Adrenal gland (tissue), 12 donors: ENCODE data around the gene P2RY4. TPM values are rescaled to one million over a fixed set of nuclear protein-coding genes. Genes with fewer than 3 reads are reported as not detected.

ENCODE experiments used
- DNase-seq, 7 donors: peaks; one replicate each; pipeline ENCODE4 v3.0.0-alpha.2; 2019 to 2020
- H3K27ac ChIP-seq, 5 donors: fragments of 200-600 bp; sonication (generic) in 4 of 5; 1 replicate in 3 of 5; 2 replicates in 2 of 5; pipeline versions ENCODE4 v1.5.1 to v1.8.0; 2016 to 2020; ENCODE audit warnings: mild to moderate bottlenecking in 1 of 5
- H3K27me3 ChIP-seq: fragments of 200-600 bp; 2 replicates; pipeline ENCODE4 v1.8.0; 2021
- H3K36me3 ChIP-seq, 2 donors: fragments of 200-600 bp; replicated peaks in 1 of 2; 1 replicate in 1 of 2; 2 replicates in 1 of 2; pipeline versions ENCODE4 v1.5.1 to v1.8.0; 2018 to 2022
- H3K4me1 ChIP-seq, 2 donors: fragments of 200-600 bp; replicated peaks in 1 of 2; 1 replicate in 1 of 2; 2 replicates in 1 of 2; pipeline versions ENCODE4 v1.5.1 to v1.8.0; 2018 to 2021
- H3K4me3 ChIP-seq, 4 donors: fragments of 200-600 bp; sonication (generic) in 3 of 4; one replicate each; pipeline ENCODE4 v1.5.1; 2016 to 2018
- H3K9me3 ChIP-seq, 3 donors: fragments of 200-600 bp; sonication (generic) in 1 of 3; replicated peaks in 1 of 3; 1 replicate in 2 of 3; 2 replicates in 1 of 3; pipeline versions ENCODE4 v1.5.1 to v1.8.0; 2016 to 2021
- POLR2A ChIP-seq, 2 donors: fragments of 450-650 bp; IDR thresholded peaks; one replicate each; pipeline ENCODE4 v1.6.1; 2017; ENCODE audit warnings: antibody characterized with exemption in 2 of 2, mild to moderate bottlenecking in 2 of 2, moderate library complexity in 1 of 2
- WGBS, 4 donors: extraction: QIAGEN DNeasy Blood & Tissue Kit in 2 of 4; methylation state at CpG; one replicate each; pipeline versions ENCODE4 v1.1.5 to v1.1.7; 2013 to 2017; 5-methylcytosine and 5-hydroxymethylcytosine counted together
- intact Hi-C, 2 donors: fragments of 100-400 bp; cut with DNase I; formaldehyde crosslinking; loops; one replicate each; pipeline versions ENCODE4 v1.14.1 to v1.15.0; 2022 to 2023
- polyA plus RNA-seq, 3 donors: library from polyadenylated mRNA; stranded (reverse); fragments of 200-250 nt in 2 of 3; fragments of 350-450 nt in 1 of 3; fragmentation: Illumina TruSeq in 1 of 3; extraction: RNeasy Lipid Tissue Mini Kit (QIAGEN cat#74804) in 1 of 3; gene quantifications; one replicate each; pipeline ENCODE4 v1.2.3, GENCODE V29; 2013 to 2014
- total RNA-seq, 9 donors: library from RNA; depleted of rRNA in 4 of 9; stranded (reverse); fragments of >200 nt in 4 of 9; fragments of 120-200 nt in 1 of 9; fragmentation: NEBNext Ultra II Directional in 1 of 9; extraction: Animal tissue kit (Norgen Biotek cat#: 25700) in 1 of 9; gene quantifications; one replicate each; pipeline versions ENCODE4 v1.1.0 to v1.2.4, GENCODE V29; 2013 to 2023
- TF ChIP-seq, protein P1 (sequence below), 6 experiments: fragments of 450-650 bp in 4 of 6; fragments of 200-600 bp in 2 of 6; sonication (generic) in 1 of 6; IDR thresholded peaks; 1 replicate in 5 of 6; 2 replicates in 1 of 6; pipeline versions ENCODE4 v1.5.1 to v1.8.0; 2016 to 2021; ENCODE audit warnings: antibody characterized with exemption in 6 of 6, mild to moderate bottlenecking in 2 of 6, moderate library complexity in 1 of 6
- donor health status: healthy with polysubstance abuse.
- donor health status: Bipolar disorder and iron deficiency.
- donor health status: DM: yes; HTN: yes; CAD: no.
- donor health status: DM: no; HTN: no; CAD: no.
- donor health status: DM: no; HTN: no; CAD: no.
- donor health status: DM: yes; HTN: yes; CAD: no.

Gene P2RY4
- total and polyA plus RNA-seq, 12 donors = 0.03 to 0.37 (median 0.15) TPM; not detected in 5

DNA sequence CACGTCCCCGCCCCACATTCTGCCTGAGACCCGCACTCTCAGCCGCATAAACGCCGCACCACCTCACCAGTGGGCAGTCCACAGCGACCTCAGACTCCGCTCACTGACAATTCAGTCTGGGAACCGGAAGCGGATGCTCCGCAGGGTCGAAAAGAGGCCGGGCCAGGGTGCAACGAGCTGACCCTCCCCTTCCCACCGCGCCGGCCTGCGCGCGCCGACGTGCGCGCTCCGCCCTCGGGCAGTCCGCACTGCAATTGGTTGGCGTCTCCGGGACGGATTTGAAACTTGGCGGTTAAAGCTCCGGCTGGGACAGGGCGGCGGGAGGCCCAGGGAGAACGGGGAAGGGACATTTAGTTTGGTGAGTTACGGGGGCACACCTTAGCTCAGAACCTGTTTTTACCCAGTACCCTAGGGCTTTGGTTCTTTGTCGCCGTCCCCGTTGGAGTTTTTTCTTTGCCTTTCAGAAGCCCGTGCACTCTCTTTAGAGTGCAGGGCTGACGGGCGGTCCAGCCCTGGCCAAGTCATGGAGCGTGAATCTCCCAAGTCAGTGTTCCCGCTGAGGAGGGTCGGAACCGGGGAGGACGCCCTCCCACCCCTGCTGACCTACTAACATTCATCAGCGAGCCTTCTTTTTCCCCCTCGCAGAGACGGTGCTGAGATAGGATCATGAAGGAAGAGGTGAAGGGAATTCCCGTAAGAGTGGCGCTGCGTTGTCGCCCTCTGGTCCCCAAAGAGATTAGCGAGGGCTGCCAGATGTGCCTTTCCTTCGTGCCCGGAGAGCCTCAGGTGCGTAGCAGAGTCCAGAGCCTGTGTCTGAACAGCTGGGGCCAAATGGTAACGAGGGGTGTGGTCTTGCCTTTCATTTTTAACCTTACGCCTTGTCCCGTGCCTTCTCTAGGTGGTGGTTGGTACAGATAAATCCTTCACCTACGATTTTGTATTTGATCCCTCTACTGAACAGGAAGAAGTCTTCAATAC lies 30.1 kb upstream of the P2RY4 start, which contains the start of the genes KIF4A and PDZD11:
TSS of gene KIF4A (plus strand) at position 312 of the 978 bp plus-strand sequence. CDS start at position 667, 355 bp downstream.
TSS of gene PDZD11 (minus strand) at position 135 of the 978 bp plus-strand sequence. CDS start 586 bp downstream, outside the sequence.
- 0 to 44% (median 14%) methylated on average over 2 to 62 of the region's 62 CpGs for WGBS, 4 donors
- intact Hi-C loops = no loop called here
- no peaks in the 10 kb centered on the region for H3K4me1 ChIP-seq
- H3K4me3 ChIP-seq = peak within 1 kb of the TSS in 3 of 4 donors; percentile 15 to 55 (median 40)
- TF ChIP-seq POLR2A (IDR thresholded peaks at IDR 0.05) = no peak
- TF ChIP-seq, protein P1, sequence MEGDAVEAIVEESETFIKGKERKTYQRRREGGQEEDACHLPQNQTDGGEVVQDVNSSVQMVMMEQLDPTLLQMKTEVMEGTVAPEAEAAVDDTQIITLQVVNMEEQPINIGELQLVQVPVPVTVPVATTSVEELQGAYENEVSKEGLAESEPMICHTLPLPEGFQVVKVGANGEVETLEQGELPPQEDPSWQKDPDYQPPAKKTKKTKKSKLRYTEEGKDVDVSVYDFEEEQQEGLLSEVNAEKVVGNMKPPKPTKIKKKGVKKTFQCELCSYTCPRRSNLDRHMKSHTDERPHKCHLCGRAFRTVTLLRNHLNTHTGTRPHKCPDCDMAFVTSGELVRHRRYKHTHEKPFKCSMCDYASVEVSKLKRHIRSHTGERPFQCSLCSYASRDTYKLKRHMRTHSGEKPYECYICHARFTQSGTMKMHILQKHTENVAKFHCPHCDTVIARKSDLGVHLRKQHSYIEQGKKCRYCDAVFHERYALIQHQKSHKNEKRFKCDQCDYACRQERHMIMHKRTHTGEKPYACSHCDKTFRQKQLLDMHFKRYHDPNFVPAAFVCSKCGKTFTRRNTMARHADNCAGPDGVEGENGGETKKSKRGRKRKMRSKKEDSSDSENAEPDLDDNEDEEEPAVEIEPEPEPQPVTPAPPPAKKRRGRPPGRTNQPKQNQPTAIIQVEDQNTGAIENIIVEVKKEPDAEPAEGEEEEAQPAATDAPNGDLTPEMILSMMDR (IDR thresholded peaks at IDR 0.05) = no peak
- H3K9me3 ChIP-seq = no peaks in the 10 kb centered on the region
- H3K27me3 ChIP-seq = peaks cover 4% of the 10 kb centered on the region
- peaks cover 0 to 9% of the 10 kb centered on the region in 2 donors for H3K36me3 ChIP-seq
- peak within 1 kb of the TSS in 1 of 5 donors; percentile 72 for H3K27ac ChIP-seq
- peak; percentile 79 to 86 (median 83) for DNase-seq

DNA sequence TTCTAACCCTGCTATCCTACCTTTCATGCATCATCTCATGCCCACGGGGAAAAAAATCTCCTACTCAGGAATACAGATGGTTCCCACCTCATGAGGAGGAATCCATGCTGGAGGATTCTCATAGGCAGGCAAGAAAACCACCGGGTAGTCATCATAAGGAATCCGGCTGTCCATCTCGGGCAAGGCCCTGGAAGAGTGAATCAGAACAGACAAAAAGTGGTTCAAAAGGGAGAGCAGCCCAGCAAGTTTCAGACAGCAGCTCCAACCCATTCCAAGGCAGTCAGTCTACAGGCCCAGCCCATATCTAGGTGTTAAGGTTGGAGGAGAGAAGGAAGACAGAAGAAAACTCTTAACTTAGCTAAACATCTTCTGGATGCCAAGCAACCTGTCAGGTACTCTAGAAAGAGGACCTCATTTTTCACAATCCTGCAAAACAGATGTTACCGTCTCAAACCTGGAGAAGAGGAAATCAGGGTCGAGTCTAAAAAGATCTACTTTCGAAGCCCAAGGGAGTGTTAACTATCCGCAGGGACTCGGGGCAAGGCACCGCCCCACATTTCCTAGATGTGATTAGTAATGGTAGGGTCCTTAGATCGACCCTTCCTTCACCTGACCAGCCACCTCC lies 29.3 kb upstream of the P2RY4 start:
- H3K4me1 ChIP-seq = no peaks in the 10 kb centered on the region
- H3K9me3 ChIP-seq = no peaks in the 10 kb centered on the region
- WGBS, 4 donors = 25 to 80% (median 50%) methylated on average over 4 to 11 of the region's 11 CpGs
- no peaks in the 10 kb centered on the region for H3K27me3 ChIP-seq
- intact Hi-C loops = no loop called here
- peak overlapping the region in 3 of 4 donors; percentile 15 to 55 (median 40) for H3K4me3 ChIP-seq
- TF ChIP-seq, protein P1 (IDR thresholded peaks at IDR 0.05) = no peak
- TF ChIP-seq POLR2A (IDR thresholded peaks at IDR 0.05) = no peak
- peak overlapping the region in 1 of 5 donors; percentile 72 for H3K27ac ChIP-seq
- H3K36me3 ChIP-seq = peaks cover 0 to 9% of the 10 kb centered on the region in 2 donors
- DNase-seq = no peak

DNA sequence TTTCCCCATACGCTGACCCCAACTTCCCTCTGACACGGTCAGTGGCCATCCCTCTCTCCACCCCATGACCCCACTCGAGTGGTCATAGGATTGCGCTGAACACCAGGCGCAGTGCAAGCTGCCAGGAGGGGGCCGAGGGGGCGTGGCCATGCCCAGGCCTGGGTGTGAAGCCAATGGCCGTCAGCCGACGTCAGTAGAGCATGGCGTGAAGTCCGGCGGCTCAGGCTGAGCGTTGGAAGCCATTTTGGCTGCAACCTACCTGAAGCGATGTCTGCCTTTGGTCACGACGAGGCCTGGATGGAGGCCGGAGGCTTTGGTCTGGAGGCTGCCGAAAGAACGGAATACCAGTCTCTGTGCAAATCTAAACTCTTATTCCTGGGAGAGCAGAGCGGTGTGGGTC lies 21.9 kb upstream of the P2RY4 start, which contains the start of gene RAB41:
TSS of gene RAB41 (plus strand) at position 222 of the 400 bp plus-strand sequence. CDS start at position 268, 46 bp downstream.
- Histone ChIP-seq H3K4me3 (no peak within 1 kb of the TSS), H3K9me3 (no peaks in the 10 kb centered on the region), H3K36me3 (peaks cover 0 to 2% of the 10 kb centered on the region in 2 donors), H3K27ac (no peak within 1 kb of the TSS), H3K27me3 (peaks cover under 1% of the 10 kb centered on the region), H3K4me1 (no peaks in the 10 kb centered on the region)
- no peak for DNase-seq
- TF ChIP-seq POLR2A (IDR thresholded peaks at IDR 0.05) = no peak
- TF ChIP-seq, protein P1 (IDR thresholded peaks at IDR 0.05) = no peak
- 91 to 95% (median 93%) methylated on average over 10 to 21 of the region's 21 CpGs for WGBS, 4 donors
- intact Hi-C loops = no loop called here

DNA sequence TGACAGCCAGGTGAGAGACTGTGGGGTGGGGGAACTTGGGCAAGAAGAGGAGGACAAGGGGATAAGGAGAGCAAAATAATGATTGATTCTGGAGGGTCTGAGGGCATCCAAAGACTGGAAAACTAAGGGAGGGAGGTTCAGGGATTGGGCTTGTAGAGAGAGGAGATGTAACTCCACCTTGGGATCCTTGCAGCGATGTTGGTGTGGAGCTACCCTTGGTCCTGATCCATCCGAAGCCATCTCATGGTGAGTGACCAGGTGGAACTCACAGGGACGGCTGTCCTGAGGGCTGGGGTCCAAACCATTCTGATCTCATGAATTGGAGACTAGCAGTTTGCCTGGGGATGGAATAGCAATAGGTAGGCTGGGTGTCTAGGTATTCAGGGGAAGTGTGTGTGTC lies 20.6 kb upstream of the P2RY4 start:
- H3K27ac ChIP-seq = no peak overlapping the region
- WGBS, 4 donors = 69 to 95% (median 93%) methylated on average over 2 to 3 of the region's 3 CpGs
- no peaks in the 10 kb centered on the region for H3K36me3 ChIP-seq
- TF ChIP-seq POLR2A (IDR thresholded peaks at IDR 0.05) = no peak
- TF ChIP-seq, protein P1 (IDR thresholded peaks at IDR 0.05) = no peak
- DNase-seq = no peak
- intact Hi-C loops = no loop called here
- H3K4me3 ChIP-seq = no peak overlapping the region
- H3K4me1 ChIP-seq = no peaks in the 10 kb centered on the region
- H3K27me3 ChIP-seq = peaks cover 3% of the 10 kb centered on the region
- no peaks in the 10 kb centered on the region for H3K9me3 ChIP-seq
